Measurements from ENCODE around the gene FAT2.

FAT2 gene

GRCh38 chr5:151605559-151605958 is 14.4 kb upstream of the FAT2 start:
- no peak for TF ChIP-seq CTCF (IDR thresholded peaks at IDR 0.05; ENCODE audit: low read depth, low read length, missing control alignments)
- DNase-seq (ENCODE audit: extremely low read depth, low read depth) = no peak
- H3K4me3 ChIP-seq (replicated peaks; ENCODE audit: low read depth, low read length) = no peak overlapping the region

- no peak overlapping the region for H3K4me3 ChIP-seq (replicated peaks; ENCODE audit: low read depth, low read length)
- no peak for TF ChIP-seq CTCF (IDR thresholded peaks at IDR 0.05; ENCODE audit: low read depth, low read length, missing control alignments)
- no peak for DNase-seq (ENCODE audit: extremely low read depth, low read depth)
These were observed 11.7 kb upstream of the FAT2 start for GRCh38 chr5:151602806-151603205.

DNA sequence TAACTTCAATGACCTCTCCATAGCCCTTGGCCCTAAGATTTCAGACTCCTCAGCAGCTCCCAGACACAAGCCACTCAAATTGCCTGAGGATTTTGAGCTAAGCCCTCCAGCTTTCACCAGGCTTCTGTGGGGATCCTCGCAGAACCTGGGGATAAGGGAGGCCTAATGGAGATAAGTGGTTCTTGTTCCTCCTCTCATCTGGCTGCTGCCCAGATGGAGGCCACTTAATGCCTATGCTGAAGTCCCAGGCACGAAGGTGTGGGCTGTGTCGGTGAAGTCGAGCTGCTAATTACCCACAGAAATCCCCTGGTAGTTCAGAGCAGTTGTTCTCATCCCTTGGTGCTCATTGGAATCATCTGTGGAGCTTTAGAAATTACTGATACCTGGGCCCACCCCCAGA is 10.3 kb upstream of the FAT2 start:
- no peak for TF ChIP-seq CTCF (IDR thresholded peaks at IDR 0.05; ENCODE audit: low read depth, low read length, missing control alignments)
- no peak for DNase-seq (ENCODE audit: extremely low read depth, low read depth)
- no peak overlapping the region for H3K4me3 ChIP-seq (replicated peaks; ENCODE audit: low read depth, low read length)

- DNase-seq (ENCODE audit: extremely low read depth, low read depth) = no peak
- TF ChIP-seq CTCF (IDR thresholded peaks at IDR 0.05; ENCODE audit: low read depth, low read length, missing control alignments) = no peak
- H3K4me3 ChIP-seq (replicated peaks; ENCODE audit: low read depth, low read length) = no peak overlapping the region
These were observed 9.0 kb upstream of the FAT2 start for GRCh38 chr5:151600069-151600665.

DNA sequence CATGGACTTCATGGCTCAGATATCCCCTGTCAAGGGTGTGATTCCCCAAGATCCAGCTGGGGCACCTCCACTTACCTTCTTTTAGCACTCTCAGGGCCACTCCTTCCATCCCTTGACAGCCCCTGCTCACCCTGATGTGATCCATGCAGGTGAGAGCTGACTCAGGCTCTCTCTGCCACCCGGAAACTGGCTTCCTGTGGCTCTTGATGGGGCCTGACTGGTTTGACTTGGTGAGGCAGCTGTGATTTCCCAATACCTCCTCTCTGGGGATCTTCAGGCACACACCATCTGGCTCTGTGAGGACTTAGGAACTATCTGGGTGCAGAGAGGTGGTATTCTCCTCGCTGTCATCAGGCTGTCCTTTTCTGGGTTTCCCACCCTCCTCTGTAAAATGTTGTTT is 7.9 kb upstream of the FAT2 start:
- H3K4me3 ChIP-seq (replicated peaks; ENCODE audit: low read depth, low read length) = no peak overlapping the region
- DNase-seq (ENCODE audit: extremely low read depth, low read depth) = no peak
- TF ChIP-seq CTCF (IDR thresholded peaks at IDR 0.05; ENCODE audit: low read depth, low read length, missing control alignments) = no peak

GRCh38 chr5:151598549-151598948 is 7.4 kb upstream of the FAT2 start:
- no peak for DNase-seq (ENCODE audit: extremely low read depth, low read depth)
- TF ChIP-seq CTCF (IDR thresholded peaks at IDR 0.05; ENCODE audit: low read depth, low read length, missing control alignments) = no peak
- H3K4me3 ChIP-seq (replicated peaks; ENCODE audit: low read depth, low read length) = no peak overlapping the region

DNA sequence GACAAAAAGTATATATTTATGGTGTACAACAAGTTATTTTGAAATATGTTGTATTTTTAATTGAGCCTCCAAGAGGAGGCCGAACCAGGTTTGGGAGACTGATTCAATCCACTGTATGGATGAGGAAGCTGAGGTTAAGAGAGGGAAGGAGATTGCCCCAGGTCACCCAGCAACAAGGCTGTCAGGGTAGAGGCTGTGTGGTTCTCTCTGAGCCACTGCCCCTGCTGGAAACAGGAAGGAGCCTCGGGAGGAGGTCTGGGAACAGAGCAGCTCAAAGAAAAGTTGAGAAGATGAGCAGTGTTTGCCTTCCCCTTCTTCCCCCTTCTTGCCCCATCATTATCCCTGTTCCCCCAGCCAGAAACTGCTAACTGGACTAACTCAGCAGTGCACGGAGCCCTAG is 6.6 kb upstream of the FAT2 start:
- DNase-seq (ENCODE audit: extremely low read depth, low read depth) = no peak
- no peak for TF ChIP-seq CTCF (IDR thresholded peaks at IDR 0.05; ENCODE audit: low read depth, low read length, missing control alignments)
- H3K4me3 ChIP-seq (replicated peaks; ENCODE audit: low read depth, low read length) = no peak overlapping the region

Measured in HFF-Myc (cell line).